Fibroblast of skin of back (primary cell): Measurements from ENCODE around the gene SLC35F2.
"Not testable (repeated sequence)": the region's sequence is repeated elsewhere in the genome, so short reads cannot be mapped to it uniquely, and the experiment has no call there.

Experiments used
- DNase-seq: peaks from one replicate; pipeline ENCODE4 v3.0.0-alpha.2; 2013

SLC35F2 gene

DNA sequence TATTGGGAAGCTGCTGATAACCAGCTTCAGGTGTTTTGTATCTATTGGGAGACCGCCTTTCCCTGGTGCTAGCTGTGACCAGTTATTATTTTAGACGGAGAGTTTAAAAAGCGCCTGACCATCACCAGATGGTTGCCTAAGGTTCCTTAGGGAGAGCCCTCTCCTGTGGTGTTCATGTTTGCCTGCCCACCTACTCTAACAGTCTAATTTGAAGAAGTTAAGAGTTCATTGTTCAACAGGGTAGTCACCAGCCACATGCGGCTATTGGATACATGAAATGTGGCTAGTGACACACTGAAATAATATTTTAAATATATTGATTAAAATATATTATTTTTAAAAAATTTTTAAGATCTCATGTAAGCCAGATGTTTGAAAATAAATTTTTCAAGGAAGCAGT is 75.5 kb downstream of the SLC35F2 start:
- DNase-seq, result peak; percentile 26

DNA sequence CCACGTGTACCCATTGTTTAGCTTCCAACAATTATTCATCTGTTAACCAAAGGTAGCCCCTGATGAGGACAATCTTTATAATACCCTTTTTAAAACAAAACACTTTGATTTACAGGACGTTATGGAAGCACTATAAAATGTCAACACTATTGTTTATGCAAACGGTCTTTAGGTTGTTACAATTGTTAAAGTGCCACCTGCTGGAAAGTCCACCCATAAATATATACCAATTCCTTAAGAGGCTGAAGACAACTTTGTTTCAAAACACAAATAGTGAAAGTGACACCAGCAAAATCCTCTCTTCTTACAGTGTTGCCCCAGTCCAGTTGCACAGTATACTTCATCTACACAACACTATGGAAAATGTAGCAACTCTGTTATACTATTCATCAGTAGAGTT is 77.8 kb downstream of the SLC35F2 start:
- no peak for DNase-seq

DNA sequence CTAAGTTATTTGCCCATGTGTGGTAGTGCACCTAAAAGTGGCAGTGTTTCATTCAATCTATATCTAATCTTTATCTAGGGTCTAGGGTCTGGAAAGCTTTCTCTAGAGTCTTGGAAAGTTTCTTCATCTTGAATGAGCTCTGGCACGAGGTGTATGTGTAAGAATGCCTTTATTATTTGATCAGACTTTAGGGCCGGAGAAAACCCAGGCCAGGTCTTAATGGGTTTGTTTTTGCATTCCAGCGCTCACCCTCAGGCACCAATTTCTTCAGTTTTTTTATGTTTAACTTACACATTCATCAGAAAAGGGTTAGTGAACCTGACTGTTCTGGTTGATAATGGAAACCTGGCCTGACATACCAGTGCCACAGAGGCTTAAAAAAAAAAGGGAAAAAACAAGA is 78.5 kb downstream of the SLC35F2 start:
- DNase-seq, result no peak

GRCh38 chr11:107778839-107779517 is 79.6 kb downstream of the SLC35F2 start:
- no peak for DNase-seq

DNA sequence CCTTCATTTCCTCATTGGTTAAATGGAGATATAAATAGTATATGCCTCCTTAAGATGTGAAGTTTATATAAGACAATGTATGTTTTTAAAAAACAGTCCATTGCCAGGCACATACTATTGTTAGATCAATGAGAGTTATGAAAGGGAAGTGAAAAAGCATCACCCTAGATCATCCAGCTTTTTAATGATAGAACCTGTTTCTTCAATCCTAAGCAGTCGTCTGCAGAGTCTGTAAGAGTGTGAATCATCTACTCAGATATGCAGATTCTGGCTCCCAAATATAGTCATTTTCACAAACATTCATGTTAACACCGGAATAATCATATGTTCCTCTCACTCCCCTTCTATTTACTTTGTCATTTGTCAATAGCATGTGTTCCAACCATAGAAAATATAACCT is 81.5 kb downstream of the SLC35F2 start:
- DNase-seq, result no peak

- DNase-seq, result no peak
Observed at GRCh38 chr11:107776062-107776461, 82.5 kb downstream of the SLC35F2 start.

- peak; percentile 97 for DNase-seq
Observed at GRCh38 chr11:107770551-107770951, 88.0 kb downstream of the SLC35F2 start.

GRCh38 chr11:107769189-107769588 is 89.4 kb downstream of the SLC35F2 start:
- peak; percentile 93 for DNase-seq

DNA sequence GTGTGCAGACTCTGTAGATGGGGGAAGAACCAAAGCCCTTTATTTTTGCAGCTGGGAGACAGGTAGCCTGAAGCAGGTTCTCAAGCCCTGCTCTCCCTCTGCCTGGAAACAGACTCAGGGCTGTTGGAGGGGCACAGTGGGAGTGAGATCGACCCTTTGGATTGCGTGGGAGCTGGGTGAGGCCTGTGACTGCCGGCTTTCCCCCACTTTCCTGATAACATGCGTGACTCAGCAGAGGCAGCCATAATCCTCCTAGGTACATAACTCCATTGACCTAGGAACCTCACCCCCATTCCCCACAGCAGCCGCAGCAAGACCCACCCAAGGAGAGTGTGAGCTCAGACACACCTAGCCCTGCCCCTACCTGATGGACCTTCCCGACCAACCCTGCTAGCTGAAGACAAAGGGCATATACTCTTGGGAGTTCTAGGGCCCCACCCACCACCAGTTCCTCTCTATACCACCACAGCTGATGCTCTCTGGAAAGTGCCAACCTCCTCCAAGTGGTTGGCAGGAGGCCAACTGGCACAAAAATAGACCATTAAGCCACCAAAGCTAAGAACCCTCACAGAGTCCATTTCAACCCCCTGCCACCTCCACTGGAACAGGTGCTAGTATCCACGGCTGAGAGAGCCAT is 99.8 kb downstream of the SLC35F2 start:
- not testable (repeated sequence) for DNase-seq

- DNase-seq, result no peak
Observed at GRCh38 chr11:107757661-107758060, 100.9 kb downstream of the SLC35F2 start.

GRCh38 chr11:107756553-107756952 is 102.0 kb downstream of the SLC35F2 start:
- DNase-seq, result no peak

GRCh38 chr11:107752949-107753822 is 105.4 kb downstream of the SLC35F2 start:
- peak; percentile 42 for DNase-seq

DNA sequence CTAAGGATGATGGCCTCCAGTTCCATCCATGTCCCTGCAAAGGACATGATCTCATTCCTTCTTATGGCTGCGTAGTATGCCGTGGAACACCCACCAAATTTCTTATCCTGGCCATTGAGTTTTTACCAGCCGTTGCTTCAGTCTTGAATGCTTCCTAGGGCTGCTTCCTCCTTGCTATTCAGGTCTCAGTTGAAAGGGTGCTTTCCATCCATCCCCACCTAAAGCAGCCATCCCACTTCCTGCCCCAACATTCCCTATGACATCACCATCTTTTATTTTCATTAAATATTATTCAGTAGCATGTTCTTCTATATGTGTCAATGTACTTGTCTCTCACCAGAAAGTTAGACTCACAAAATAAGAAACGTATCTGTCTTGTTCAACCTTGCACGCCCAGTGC is 106.1 kb downstream of the SLC35F2 start:
- DNase-seq, result peak; percentile 13

DNA sequence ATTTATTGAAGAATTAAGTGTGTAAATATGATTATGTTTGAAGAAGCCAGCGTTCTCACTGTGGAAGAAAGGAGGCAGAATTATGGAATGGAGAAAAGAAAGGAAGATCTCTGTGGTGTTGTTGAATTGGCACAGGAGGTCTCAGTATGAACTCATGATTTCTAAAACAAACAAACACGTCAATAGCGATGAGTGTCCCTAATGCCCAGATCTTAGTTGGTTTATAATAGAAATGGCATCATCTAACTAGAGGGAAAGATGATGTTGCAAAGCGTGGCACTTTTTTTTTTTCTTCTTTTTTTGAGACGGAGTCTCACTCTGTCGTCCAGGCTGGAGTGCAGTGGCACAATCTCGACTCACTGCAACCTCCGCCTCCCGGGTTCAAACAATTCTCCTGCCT is 107.5 kb downstream of the SLC35F2 start:
- DNase-seq, result no peak

DNA sequence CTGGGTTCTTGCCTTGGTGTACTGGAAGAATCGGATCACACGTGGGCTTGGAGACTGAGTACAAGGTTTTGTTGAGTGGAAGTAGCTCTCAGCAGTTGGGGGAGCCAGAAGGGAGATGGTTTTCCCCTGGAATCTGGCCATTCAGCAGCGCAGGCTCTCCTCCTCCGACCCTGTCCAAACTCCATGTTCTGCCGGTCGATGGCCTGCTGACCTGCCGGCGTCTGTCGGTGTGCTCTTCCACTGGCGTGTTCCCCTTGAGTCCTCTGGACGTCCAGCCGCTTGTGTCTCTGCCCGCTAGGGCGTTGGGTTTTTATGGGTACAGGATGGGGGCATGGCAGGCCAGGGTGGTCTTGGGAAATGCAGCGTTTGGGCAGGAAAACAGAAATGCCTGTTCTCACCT is 108.3 kb downstream of the SLC35F2 start:
- DNase-seq, result no peak

DNA sequence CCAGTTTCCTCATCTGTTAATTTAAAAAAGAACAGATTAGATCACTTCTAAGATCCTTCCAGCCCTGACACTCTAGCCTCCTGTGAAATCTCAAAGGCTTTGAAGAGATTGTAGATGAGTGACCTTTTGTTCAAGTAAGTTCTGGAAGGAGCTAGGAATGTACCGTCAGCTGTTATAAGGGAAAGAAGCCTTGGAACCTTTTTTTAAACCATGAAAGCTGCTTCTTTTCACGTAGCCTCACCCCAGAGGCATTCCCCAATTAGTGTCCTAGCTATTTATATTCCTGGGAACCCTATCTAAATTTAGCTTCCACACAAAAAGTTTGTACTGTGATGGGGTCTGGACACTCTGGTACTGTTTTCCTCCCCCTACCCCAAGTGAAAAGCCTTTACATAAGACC is 111.0 kb downstream of the SLC35F2 start:
- DNase-seq, result no peak

- no peak for DNase-seq
Observed at GRCh38 chr11:107744736-107745135, 113.9 kb downstream of the SLC35F2 start.

GRCh38 chr11:107743191-107743590 is 115.4 kb downstream of the SLC35F2 start:
- no peak for DNase-seq

DNA sequence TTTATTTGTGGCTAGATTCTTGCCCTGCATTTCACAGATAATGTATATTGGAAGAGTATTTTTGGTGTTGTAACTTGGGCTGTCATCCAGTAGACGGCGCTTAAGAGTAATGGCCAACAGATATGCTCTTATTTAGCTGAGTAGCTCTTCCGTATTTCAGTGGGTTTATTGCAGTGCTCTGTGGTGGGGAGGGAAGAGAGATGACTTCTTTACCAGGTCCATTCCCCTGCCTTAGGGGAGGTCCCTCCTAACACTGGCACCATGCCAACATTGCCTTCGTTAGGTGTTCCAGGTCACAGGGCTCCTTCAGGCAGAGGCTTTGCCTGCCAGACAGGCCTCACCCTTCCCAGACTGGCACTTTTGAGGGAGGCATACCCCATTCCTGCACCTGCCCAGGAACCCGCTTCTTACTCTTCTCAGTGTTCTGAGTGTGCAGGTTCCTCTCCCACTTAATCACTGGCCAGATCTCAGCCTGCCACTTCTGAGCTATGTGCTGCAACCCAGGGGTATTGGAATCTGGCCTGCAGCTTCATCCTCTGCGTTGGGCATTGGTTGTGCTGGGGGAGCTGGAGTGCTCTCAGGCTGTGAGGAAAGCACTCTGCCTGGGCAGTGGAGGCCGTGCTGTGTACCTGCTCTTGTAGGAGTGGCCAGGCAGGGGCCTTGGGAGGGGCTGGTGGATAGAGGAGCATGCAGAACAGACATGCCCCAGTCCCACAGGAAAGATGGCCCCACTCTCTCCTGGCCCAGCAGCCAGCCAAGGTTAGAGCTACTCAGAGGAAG is 117.4 kb downstream of the SLC35F2 start:
- peak; percentile 30 for DNase-seq
